GM03348 (cell line): ENCODE data around the gene RER1.

Experiments
- DNase-seq: peaks from one replicate; pipeline ENCODE4 v3.0.0; 2012; ENCODE audit warnings: low spot score

Gene RER1

GRCh38 chr1:2446861-2447260 is 55.2 kb downstream of the RER1 start:
- no peak for DNase-seq

GRCh38 chr1:2447276-2448097 is 55.8 kb downstream of the RER1 start:
- no peak for DNase-seq

GRCh38 chr1:2448098-2448445 is 56.4 kb downstream of the RER1 start:
- no peak for DNase-seq

GRCh38 chr1:2449636-2450454 is 58.2 kb downstream of the RER1 start:
- DNase-seq = no peak

- DNase-seq = peak; percentile 85
Measured at GRCh38 chr1:2451741-2452140, 60.1 kb downstream of the RER1 start.

- DNase-seq = no peak
Measured at GRCh38 chr1:2452201-2452931, 60.7 kb downstream of the RER1 start.

GRCh38 chr1:2452932-2453315 is 61.3 kb downstream of the RER1 start:
- no peak for DNase-seq

- DNase-seq = no peak
Measured at GRCh38 chr1:2454227-2454626, 62.6 kb downstream of the RER1 start.
